ENCODE results near the gene ATRIP.
A peak's percentile ranks its signal among the peaks of the same experiment; 100 is the strongest.

ATRIP gene

DNA sequence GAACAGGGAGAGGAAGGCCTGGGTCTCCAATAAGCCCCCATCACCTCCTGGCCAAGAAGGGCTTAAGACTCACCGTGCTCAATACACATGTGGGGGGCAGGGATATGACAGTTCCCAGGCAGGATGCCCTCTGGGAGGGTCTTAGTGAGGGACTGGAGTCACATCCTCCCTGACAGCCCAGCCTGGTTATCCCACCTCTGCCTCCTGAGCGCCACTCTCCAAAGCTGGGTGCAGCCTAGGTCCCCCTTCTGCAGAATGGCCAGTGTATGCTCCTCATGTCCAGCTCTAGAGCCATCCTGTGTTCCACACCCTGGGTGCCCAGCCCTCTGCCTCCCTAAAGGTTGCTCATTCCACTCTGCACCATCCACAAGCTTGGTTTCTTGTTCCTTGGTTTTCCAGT, 58.6 kb downstream of the ATRIP start:
- Histone ChIP-seq H3K79me1 (ENCODE audit: low read depth, low read length) (no peaks in the 10 kb centered on the region), H3K4me2 (ENCODE audit: insufficient read depth, low read length, poor library complexity, severe bottlenecking) (no peak overlapping the region), H2BK5ac (ENCODE audit: low read length) (peak overlapping the region; percentile 45), H2BK15ac (ENCODE audit: low read length) (peak overlapping the region; percentile 86), H3K23ac (ENCODE audit: low read depth, low read length, poor library complexity) (peak overlapping the region; percentile 62), H2BK120ac (ENCODE audit: low read depth, low read length) (no peak overlapping the region), H4K8ac (ENCODE audit: low read depth, low read length) (no peak overlapping the region), H2BK12ac (ENCODE audit: low read length) (peak overlapping the region; percentile 65), H3K36me3 (replicated peaks in 1 of 2; ENCODE audit: control insufficient read depth in 2 of 2, insufficient read depth in 2 of 2, low read length in 2 of 2) (peaks cover 3 to 11% of the 10 kb centered on the region in 2 donors), H4K91ac (ENCODE audit: low read depth, low read length, poor library complexity) (peak overlapping the region; percentile 20), H3K27me3 (ENCODE audit: control insufficient read depth in 3 of 3, insufficient read depth in 3 of 3, low read depth in 1 of 3, low read length in 3 of 3) (no peaks in the 10 kb centered on the region), H2AK5ac (ENCODE audit: low read depth, low read length) (peak overlapping the region; percentile 87), H2AFZ (ENCODE audit: low read length) (no peak overlapping the region), H3K4ac (ENCODE audit: low read length) (no peak overlapping the region), H3K4me1 (ENCODE audit: control insufficient read depth in 2 of 2, insufficient read depth in 1 of 2, low read depth in 1 of 2, low read length in 2 of 2) (peaks cover 15 to 21% of the 10 kb centered on the region in 2 donors), H3K4me3 (ENCODE audit: low read length in 2 of 2) (no peak overlapping the region), H3K27ac (replicated peaks; ENCODE audit: low read length) (no peak overlapping the region), H3K9ac (ENCODE audit: low read depth, low read length, poor library complexity) (no peak overlapping the region), H3K14ac (ENCODE audit: low read length) (no peak overlapping the region), H3K18ac (ENCODE audit: low read length) (peak overlapping the region; percentile 39), H3K9me3 (replicated peaks in 1 of 2; ENCODE audit: control insufficient read depth in 2 of 2, insufficient read depth in 1 of 2, low read depth in 1 of 2, low read length in 2 of 2) (no peaks in the 10 kb centered on the region)
- DNase-seq (ENCODE audit: low spot score): no peak
- no CpG with 5 or more reads among the region's 2 CpGs for WGBS, 2 donors (ENCODE audit: extremely low coverage in 2 of 2, insufficient read length in 2 of 2, insufficient replicate concordance in 1 of 2)

DNA sequence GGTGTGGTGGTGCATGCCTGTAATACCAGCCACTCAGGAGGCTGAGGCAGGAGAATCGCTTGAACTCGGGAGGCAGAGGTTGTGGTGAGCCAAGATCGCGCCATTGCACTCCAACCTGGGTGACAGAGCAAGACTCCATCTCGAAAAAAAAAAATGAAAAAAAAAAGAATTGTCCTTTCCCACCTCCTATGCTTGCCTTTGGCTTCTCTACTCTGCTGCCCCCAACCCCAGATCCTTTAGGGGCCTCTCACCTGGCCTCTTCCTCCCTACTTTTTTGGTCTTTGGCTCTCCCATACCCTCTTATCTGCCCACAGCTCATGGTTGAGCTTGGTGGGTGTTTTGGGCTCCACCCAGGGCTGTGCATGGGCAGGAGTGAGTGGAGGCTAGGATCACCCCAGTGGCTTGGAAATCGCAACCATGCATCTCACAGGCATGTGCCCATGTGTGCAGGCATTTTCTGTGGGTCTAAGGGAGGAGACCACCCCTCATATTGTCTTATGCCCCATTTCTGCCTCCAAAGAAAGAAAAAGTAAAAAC, 59.5 kb downstream of the ATRIP start:
- Histone ChIP-seq H2AK5ac (ENCODE audit: low read depth, low read length) (no peak overlapping the region), H3K27me3 (ENCODE audit: control insufficient read depth in 3 of 3, insufficient read depth in 3 of 3, low read depth in 1 of 3, low read length in 3 of 3) (no peaks in the 10 kb centered on the region), H3K27ac (replicated peaks; ENCODE audit: low read length) (no peak overlapping the region), H2BK120ac (ENCODE audit: low read depth, low read length) (no peak overlapping the region), H3K14ac (ENCODE audit: low read length) (no peak overlapping the region), H3K9me3 (replicated peaks in 1 of 2; ENCODE audit: control insufficient read depth in 2 of 2, insufficient read depth in 1 of 2, low read depth in 1 of 2, low read length in 2 of 2) (no peaks in the 10 kb centered on the region), H3K4me1 (ENCODE audit: control insufficient read depth in 2 of 2, insufficient read depth in 1 of 2, low read depth in 1 of 2, low read length in 2 of 2) (peaks cover 15 to 21% of the 10 kb centered on the region in 2 donors), H3K9ac (ENCODE audit: low read depth, low read length, poor library complexity) (no peak overlapping the region), H2BK15ac (ENCODE audit: low read length) (no peak overlapping the region), H2BK12ac (ENCODE audit: low read length) (no peak overlapping the region), H3K36me3 (replicated peaks in 1 of 2; ENCODE audit: control insufficient read depth in 2 of 2, insufficient read depth in 2 of 2, low read length in 2 of 2) (peaks cover 0 to 2% of the 10 kb centered on the region in 2 donors), H3K4me3 (ENCODE audit: low read length in 2 of 2) (no peak overlapping the region), H2AFZ (ENCODE audit: low read length) (no peak overlapping the region), H2BK5ac (ENCODE audit: low read length) (no peak overlapping the region), H3K4me2 (ENCODE audit: insufficient read depth, low read length, poor library complexity, severe bottlenecking) (no peak overlapping the region), H3K18ac (ENCODE audit: low read length) (peak overlapping the region; percentile 71), H4K91ac (ENCODE audit: low read depth, low read length, poor library complexity) (no peak overlapping the region), H3K23ac (ENCODE audit: low read depth, low read length, poor library complexity) (no peak overlapping the region), H3K4ac (ENCODE audit: low read length) (no peak overlapping the region), H3K79me1 (ENCODE audit: low read depth, low read length) (no peaks in the 10 kb centered on the region), H4K8ac (ENCODE audit: low read depth, low read length) (no peak overlapping the region)
- DNase-seq (ENCODE audit: low spot score): no peak
- WGBS, 2 donors (ENCODE audit: extremely low coverage in 2 of 2, insufficient read length in 2 of 2, insufficient replicate concordance in 1 of 2): no CpG with 5 or more reads among the region's 6 CpGs

DNA sequence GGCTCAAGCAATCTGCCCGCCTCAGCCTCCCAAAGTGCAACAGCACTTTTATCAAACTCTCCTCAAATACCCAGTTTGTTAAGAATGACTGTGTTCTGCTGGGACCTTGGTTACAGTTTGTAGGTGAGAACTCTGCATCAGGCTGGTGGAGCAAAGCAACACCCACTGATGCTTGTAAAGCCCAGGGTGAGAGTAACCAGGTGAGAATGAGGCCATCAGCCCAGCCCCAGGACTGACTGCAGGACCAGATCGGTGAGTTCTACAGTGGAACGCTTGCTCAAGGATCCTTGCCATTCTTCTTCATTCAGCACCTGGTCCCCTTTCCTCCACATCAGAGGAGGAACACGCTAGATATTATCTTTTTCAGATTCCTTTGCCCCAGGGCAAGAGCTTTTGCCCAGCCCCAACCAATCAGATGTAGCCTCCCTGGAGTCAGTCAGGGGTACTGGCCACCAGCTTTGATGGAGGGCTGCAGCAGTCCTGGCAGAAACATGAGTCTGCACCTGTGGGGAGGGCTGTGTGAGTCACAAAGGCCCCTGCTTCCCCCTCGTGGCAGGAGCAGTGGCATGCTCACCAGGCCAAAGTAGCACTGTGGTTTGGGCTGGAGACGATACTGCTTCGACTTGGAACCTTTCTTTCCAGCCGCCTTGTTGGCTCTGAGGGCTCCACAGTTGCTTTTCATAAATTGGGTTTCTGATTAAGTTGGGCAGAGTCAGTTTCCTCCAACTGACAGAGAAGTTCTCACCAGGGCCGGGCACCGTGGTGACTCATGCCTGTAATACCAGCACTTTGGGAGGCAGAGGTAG, 60.9 kb downstream of the ATRIP start:
- Histone ChIP-seq H3K4me2 (ENCODE audit: insufficient read depth, low read length, poor library complexity, severe bottlenecking) (no peak overlapping the region), H3K27me3 (ENCODE audit: control insufficient read depth in 3 of 3, insufficient read depth in 3 of 3, low read depth in 1 of 3, low read length in 3 of 3) (no peaks in the 10 kb centered on the region), H3K23ac (ENCODE audit: low read depth, low read length, poor library complexity) (no peak overlapping the region), H3K27ac (replicated peaks; ENCODE audit: low read length) (no peak overlapping the region), H2AFZ (ENCODE audit: low read length) (peak overlapping the region; percentile 50), H3K4ac (ENCODE audit: low read length) (no peak overlapping the region), H3K14ac (ENCODE audit: low read length) (no peak overlapping the region), H3K18ac (ENCODE audit: low read length) (no peak overlapping the region), H2BK15ac (ENCODE audit: low read length) (no peak overlapping the region), H3K36me3 (replicated peaks in 1 of 2; ENCODE audit: control insufficient read depth in 2 of 2, insufficient read depth in 2 of 2, low read length in 2 of 2) (no peaks in the 10 kb centered on the region), H4K8ac (ENCODE audit: low read depth, low read length) (no peak overlapping the region), H3K79me1 (ENCODE audit: low read depth, low read length) (no peaks in the 10 kb centered on the region), H2AK5ac (ENCODE audit: low read depth, low read length) (no peak overlapping the region), H4K91ac (ENCODE audit: low read depth, low read length, poor library complexity) (no peak overlapping the region), H3K4me1 (ENCODE audit: control insufficient read depth in 2 of 2, insufficient read depth in 1 of 2, low read depth in 1 of 2, low read length in 2 of 2) (peaks cover 15 to 21% of the 10 kb centered on the region in 2 donors), H2BK12ac (ENCODE audit: low read length) (no peak overlapping the region), H2BK120ac (ENCODE audit: low read depth, low read length) (no peak overlapping the region), H2BK5ac (ENCODE audit: low read length) (no peak overlapping the region), H3K4me3 (ENCODE audit: low read length in 2 of 2) (no peak overlapping the region), H3K9ac (ENCODE audit: low read depth, low read length, poor library complexity) (no peak overlapping the region), H3K9me3 (replicated peaks in 1 of 2; ENCODE audit: control insufficient read depth in 2 of 2, insufficient read depth in 1 of 2, low read depth in 1 of 2, low read length in 2 of 2) (no peaks in the 10 kb centered on the region)
- DNase-seq (ENCODE audit: low spot score): peak; percentile 48
- WGBS, 2 donors (ENCODE audit: extremely low coverage in 2 of 2, insufficient read length in 2 of 2, insufficient replicate concordance in 1 of 2): no CpG with 5 or more reads among the region's 10 CpGs

DNA sequence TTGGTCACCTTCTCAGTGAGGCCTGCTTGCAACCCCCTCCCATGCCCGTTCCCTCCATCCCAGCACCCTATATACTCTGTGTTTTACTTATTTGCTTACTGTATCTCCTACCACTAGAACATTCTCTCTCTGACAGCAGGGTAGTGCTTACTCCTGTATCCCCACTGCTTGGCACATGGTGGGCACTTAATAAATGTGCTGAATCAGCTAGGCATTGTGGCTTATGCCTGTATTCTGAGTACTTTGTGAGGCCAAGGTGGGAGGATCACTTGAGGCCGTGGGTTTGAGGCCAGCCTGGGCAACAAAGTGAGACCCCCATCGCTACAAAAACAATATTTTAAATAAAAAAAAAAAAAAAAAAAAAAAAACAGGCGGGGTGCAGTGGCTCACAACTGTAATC, 65.0 kb downstream of the ATRIP start:
- no peak overlapping the region for H2BK15ac ChIP-seq (ENCODE audit: low read length)
- no peak overlapping the region for H4K8ac ChIP-seq (ENCODE audit: low read depth, low read length)
- no peak overlapping the region for H3K4me3 ChIP-seq (ENCODE audit: low read length in 2 of 2)
- H3K4me2 ChIP-seq (ENCODE audit: insufficient read depth, low read length, poor library complexity, severe bottlenecking): no peak overlapping the region
- H3K79me1 ChIP-seq (ENCODE audit: low read depth, low read length): no peaks in the 10 kb centered on the region
- H3K23ac ChIP-seq (ENCODE audit: low read depth, low read length, poor library complexity): no peak overlapping the region
- no peak overlapping the region for H3K18ac ChIP-seq (ENCODE audit: low read length)
- no peak overlapping the region for H2BK120ac ChIP-seq (ENCODE audit: low read depth, low read length)
- WGBS, 2 donors (ENCODE audit: extremely low coverage in 2 of 2, insufficient read length in 2 of 2, insufficient replicate concordance in 1 of 2): no CpG with 5 or more reads among the region's 4 CpGs
- no peaks in the 10 kb centered on the region for H3K36me3 ChIP-seq (replicated peaks in 1 of 2; ENCODE audit: control insufficient read depth in 2 of 2, insufficient read depth in 2 of 2, low read length in 2 of 2)
- no peak overlapping the region for H3K14ac ChIP-seq (ENCODE audit: low read length)
- no peak overlapping the region for H2AFZ ChIP-seq (ENCODE audit: low read length)
- H3K9me3 ChIP-seq (replicated peaks in 1 of 2; ENCODE audit: control insufficient read depth in 2 of 2, insufficient read depth in 1 of 2, low read depth in 1 of 2, low read length in 2 of 2): no peaks in the 10 kb centered on the region
- H3K4me1 ChIP-seq (ENCODE audit: control insufficient read depth in 2 of 2, insufficient read depth in 1 of 2, low read depth in 1 of 2, low read length in 2 of 2): peaks cover 0 to 3% of the 10 kb centered on the region in 2 donors
- H3K27me3 ChIP-seq (ENCODE audit: control insufficient read depth in 3 of 3, insufficient read depth in 3 of 3, low read depth in 1 of 3, low read length in 3 of 3): no peaks in the 10 kb centered on the region
- no peak overlapping the region for H3K4ac ChIP-seq (ENCODE audit: low read length)
- no peak overlapping the region for H2AK5ac ChIP-seq (ENCODE audit: low read depth, low read length)
- no peak overlapping the region for H2BK5ac ChIP-seq (ENCODE audit: low read length)
- no peak overlapping the region for H3K9ac ChIP-seq (ENCODE audit: low read depth, low read length, poor library complexity)
- no peak overlapping the region for H2BK12ac ChIP-seq (ENCODE audit: low read length)
- no peak overlapping the region for H4K91ac ChIP-seq (ENCODE audit: low read depth, low read length, poor library complexity)
- H3K27ac ChIP-seq (replicated peaks; ENCODE audit: low read length): no peak overlapping the region
- no peak for DNase-seq (ENCODE audit: low spot score)
